ENCODE measurements around the gene NFATC1. TPM values are rescaled to one million over a fixed set of nuclear protein-coding genes. Genes with fewer than 3 reads are reported as not detected.

The NFATC1 gene
- total RNA-seq, 3 donors from 2014 or later (not counting 1 experiment from before 2014, with no cell fraction given) = 35.8 to 47.4 (median 37.1) TPM

DNA sequence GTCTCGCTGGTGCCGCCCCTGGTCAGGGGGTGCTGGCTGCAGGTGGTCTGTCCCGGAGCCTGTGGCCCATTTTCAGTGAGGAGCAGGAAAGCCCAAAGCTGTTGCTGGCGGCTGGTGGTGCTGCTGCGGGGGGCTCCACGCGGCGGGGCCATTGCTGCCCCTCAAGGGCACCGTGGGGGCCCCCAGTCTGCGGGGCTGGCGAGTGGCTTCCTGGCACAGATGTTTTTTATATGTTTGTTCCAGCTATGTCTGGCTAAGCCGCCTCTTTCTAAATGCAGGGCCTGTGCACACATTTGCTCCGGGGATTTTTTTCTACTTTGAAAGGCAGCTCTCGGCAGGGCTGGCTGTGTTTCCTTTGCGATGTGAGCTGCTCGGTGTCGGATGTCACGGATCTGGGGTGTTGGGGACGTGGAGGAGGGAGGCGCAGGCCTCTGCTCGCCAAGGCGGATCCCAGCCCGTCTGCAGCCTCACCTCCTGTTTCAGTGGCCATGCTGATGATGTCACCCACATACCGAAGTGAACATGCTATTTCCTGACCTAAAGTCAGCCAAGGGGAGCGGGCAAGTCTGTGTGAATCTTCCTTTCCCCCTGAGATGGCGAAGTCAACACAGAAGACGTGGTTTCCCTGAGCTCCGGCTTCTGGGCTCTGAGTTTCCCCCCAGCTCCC lies 171.9 kb downstream of the NFATC1 start:
- ATAC-seq (no peak), DNase-seq (no peak)
- intact Hi-C loops (cut with micrococcal nuclease) = no loop called here
- H3K4me1 ChIP-seq (ENCODE audit: control insufficient read depth, insufficient read depth, low read length) = no peaks in the 10 kb centered on the region
- Mint-ChIP-seq H3K9me3 (no peaks in the 10 kb centered on the region), H3K27ac (no peak overlapping the region), H3K4me1 (no peaks in the 10 kb centered on the region), H3K4me3 (no peak overlapping the region), H3K27me3 (ENCODE audit: low read depth in 2 of 2) (peaks cover 0 to 4% of the 10 kb centered on the region in 2 donors), H3K36me3 (no peaks in the 10 kb centered on the region)
- H3K4me3 ChIP-seq (ENCODE audit: low read length) = no peak overlapping the region
- 79% methylated on average over 28 of the region's 28 CpGs for WGBS (ENCODE audit: insufficient coverage)
- H3K9me3 ChIP-seq (ENCODE audit: control insufficient read depth, insufficient read depth, low read length) = peaks cover 3% of the 10 kb centered on the region
- TF ChIP-seq, protein P1, sequence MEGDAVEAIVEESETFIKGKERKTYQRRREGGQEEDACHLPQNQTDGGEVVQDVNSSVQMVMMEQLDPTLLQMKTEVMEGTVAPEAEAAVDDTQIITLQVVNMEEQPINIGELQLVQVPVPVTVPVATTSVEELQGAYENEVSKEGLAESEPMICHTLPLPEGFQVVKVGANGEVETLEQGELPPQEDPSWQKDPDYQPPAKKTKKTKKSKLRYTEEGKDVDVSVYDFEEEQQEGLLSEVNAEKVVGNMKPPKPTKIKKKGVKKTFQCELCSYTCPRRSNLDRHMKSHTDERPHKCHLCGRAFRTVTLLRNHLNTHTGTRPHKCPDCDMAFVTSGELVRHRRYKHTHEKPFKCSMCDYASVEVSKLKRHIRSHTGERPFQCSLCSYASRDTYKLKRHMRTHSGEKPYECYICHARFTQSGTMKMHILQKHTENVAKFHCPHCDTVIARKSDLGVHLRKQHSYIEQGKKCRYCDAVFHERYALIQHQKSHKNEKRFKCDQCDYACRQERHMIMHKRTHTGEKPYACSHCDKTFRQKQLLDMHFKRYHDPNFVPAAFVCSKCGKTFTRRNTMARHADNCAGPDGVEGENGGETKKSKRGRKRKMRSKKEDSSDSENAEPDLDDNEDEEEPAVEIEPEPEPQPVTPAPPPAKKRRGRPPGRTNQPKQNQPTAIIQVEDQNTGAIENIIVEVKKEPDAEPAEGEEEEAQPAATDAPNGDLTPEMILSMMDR (IDR thresholded peaks at IDR 0.05) = no peak
- H3K36me3 ChIP-seq (ENCODE audit: control insufficient read depth, insufficient read depth, low read length) = no peaks in the 10 kb centered on the region
- no peaks in the 10 kb centered on the region for H3K27me3 ChIP-seq (ENCODE audit: control insufficient read depth, insufficient read depth, low read length)
- no peak overlapping the region for H3K27ac ChIP-seq (ENCODE audit: low read length)

DNA sequence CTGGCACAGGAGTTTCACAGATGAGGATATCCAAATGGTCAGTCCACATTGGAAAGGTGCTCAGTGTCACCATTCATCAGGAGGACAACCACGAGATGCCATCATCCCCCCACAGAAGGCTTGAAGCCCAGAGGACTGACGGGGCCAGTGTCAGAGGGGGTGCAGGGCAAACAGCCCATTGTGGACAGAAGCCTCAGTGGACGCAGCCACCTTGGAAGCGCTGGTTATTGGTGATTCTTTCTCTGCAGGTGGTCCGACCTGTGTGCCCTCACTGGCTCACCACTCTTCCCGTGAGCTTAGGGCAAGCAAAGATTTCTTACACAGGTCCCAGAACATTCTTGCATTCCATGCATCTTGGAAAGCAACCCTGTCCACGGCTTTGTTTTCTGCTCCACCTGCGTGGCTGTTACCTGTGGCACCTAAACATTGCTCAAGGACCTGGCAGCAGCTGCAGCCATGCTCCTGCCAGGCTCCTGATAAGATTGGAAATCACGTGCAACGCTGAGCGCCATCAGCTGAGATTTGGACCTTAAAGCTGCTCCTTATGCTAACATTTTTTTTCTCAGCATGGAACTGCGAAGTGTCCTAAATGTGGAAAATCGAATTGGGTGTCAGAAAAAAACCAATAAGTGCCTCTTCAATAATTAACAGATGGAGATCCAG lies 172.9 kb downstream of the NFATC1 start:
- Histone ChIP-seq H3K9me3 (ENCODE audit: control insufficient read depth, insufficient read depth, low read length) (peaks cover 12% of the 10 kb centered on the region), H3K4me3 (ENCODE audit: low read length) (no peak overlapping the region), H3K27me3 (ENCODE audit: control insufficient read depth, insufficient read depth, low read length) (no peaks in the 10 kb centered on the region), H3K4me1 (ENCODE audit: control insufficient read depth, insufficient read depth, low read length) (no peaks in the 10 kb centered on the region), H3K27ac (ENCODE audit: low read length) (no peak overlapping the region), H3K36me3 (ENCODE audit: control insufficient read depth, insufficient read depth, low read length) (no peaks in the 10 kb centered on the region)
- H3K36me3 Mint-ChIP-seq = peaks cover 7% of the 10 kb centered on the region
- intact Hi-C loops (cut with micrococcal nuclease) = no loop called here
- DNase-seq = no peak
- no peak overlapping the region for H3K27ac Mint-ChIP-seq
- no peak overlapping the region for H3K4me3 Mint-ChIP-seq
- peaks cover 2 to 5% of the 10 kb centered on the region in 2 donors for H3K9me3 Mint-ChIP-seq
- TF ChIP-seq, protein P1 (IDR thresholded peaks at IDR 0.05) = no peak
- WGBS (ENCODE audit: insufficient coverage) = 90% methylated on average over 13 of the region's 13 CpGs
- peaks cover 0 to 4% of the 10 kb centered on the region in 2 donors for H3K27me3 Mint-ChIP-seq (ENCODE audit: low read depth in 2 of 2)
- no peak for ATAC-seq
- H3K4me1 Mint-ChIP-seq = no peaks in the 10 kb centered on the region

DNA sequence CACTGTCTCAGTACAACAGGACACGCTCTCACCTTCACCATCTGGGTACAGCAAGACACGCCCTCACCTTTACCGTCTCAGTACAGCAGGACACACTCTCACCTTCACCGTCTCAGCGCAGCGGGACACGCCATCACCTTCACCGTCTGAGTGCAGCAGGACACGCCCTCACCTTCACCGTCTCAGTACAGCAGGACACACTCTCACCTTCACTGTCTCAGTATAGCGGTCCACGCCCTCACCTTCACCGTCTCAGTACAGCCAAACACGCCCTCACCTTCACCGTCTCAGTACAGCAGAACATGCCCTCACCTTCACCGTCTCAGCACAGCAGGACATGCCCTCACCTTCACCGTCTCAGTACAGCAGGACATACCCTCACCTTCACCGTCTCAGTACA lies 174.0 kb downstream of the NFATC1 start:
- H3K4me1 Mint-ChIP-seq = no peaks in the 10 kb centered on the region
- Histone ChIP-seq H3K36me3 (ENCODE audit: control insufficient read depth, insufficient read depth, low read length) (no peaks in the 10 kb centered on the region), H3K9me3 (ENCODE audit: control insufficient read depth, insufficient read depth, low read length) (peaks cover 16% of the 10 kb centered on the region), H3K27me3 (ENCODE audit: control insufficient read depth, insufficient read depth, low read length) (no peaks in the 10 kb centered on the region), H3K27ac (ENCODE audit: low read length) (no peak overlapping the region), H3K4me1 (ENCODE audit: control insufficient read depth, insufficient read depth, low read length) (peaks cover 1% of the 10 kb centered on the region), H3K4me3 (ENCODE audit: low read length) (no peak overlapping the region)
- ATAC-seq (no peak), DNase-seq (no peak)
- no peak overlapping the region for H3K4me3 Mint-ChIP-seq
- peaks cover 7% of the 10 kb centered on the region for H3K36me3 Mint-ChIP-seq
- TF ChIP-seq, protein P1 (IDR thresholded peaks at IDR 0.05) = no peak
- H3K9me3 Mint-ChIP-seq = peaks cover 2 to 6% of the 10 kb centered on the region in 2 donors
- intact Hi-C loops (cut with micrococcal nuclease) = no loop called here
- peaks cover 0 to 4% of the 10 kb centered on the region in 2 donors for H3K27me3 Mint-ChIP-seq (ENCODE audit: low read depth in 2 of 2)
- no peak overlapping the region for H3K27ac Mint-ChIP-seq
- 94% methylated on average over 18 of the region's 18 CpGs for WGBS (ENCODE audit: insufficient coverage)
